GM21447 (cell line): Measurements from ENCODE around the gene LRRC7.

ENCODE experiments used
- ATAC-seq: cut with Tn5 transposase; IDR thresholded peaks from one replicate; pipeline ENCODE4 v1.9.1; 2021; ENCODE audit not compliant: unreplicated experiment

LRRC7 gene

DNA sequence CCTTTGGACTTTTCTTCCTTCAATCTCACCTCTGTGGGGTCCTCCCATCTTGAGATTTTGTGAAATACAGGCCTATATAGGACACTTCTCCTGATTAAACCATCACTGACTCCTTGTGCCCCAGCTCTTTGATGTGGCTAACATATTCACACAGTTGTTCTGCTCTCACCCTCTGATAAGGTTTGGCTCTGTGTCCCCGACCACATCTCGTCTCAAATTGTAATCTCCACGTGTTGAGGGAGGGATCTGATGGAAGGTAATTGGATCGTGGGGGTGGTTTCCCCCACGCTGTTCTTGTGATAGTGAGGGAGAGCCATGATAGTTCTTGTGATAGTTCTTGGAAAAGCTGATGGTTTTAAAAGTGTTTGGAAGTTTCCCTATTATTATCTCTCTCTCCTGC is 19.7 kb downstream of the LRRC7 start:
- no peak for ATAC-seq

DNA sequence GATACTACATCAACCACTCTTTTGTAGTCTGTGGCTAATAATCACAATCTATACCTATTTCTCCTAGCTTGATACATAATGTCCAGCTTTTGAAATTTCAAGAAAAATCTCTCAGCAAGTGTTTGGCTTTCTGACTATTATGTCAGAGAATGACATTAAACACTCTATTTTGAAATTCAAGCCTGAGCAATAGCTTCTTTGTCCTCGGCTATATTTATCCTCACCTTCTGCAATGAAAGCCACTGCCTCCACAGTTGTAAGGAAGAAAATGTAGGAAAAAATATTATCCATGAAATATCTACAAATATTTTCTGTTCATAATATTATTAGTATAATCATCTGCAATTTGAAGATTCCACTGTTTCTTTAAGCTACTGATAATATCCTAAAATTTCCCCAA is 22.1 kb downstream of the LRRC7 start:
- no peak for ATAC-seq

DNA sequence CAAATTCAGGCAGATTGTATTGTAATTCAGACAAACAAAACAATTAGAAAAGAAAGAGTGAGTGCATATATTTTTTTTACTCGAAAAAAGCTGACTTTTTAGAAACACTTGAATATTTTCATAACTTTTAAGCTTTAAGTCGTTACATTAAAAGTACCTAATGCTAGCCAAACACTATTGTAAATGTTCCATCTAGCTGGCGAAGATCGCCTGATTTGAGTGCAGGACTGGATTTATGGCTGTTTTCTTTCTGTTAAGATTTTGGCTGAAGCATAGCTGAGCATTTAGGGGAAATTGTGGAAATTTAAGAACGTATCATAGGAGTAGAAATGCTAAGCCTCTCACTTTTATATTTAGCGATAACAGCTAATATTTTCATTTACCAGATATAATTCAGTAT is 24.6 kb downstream of the LRRC7 start:
- ATAC-seq: no peak

DNA sequence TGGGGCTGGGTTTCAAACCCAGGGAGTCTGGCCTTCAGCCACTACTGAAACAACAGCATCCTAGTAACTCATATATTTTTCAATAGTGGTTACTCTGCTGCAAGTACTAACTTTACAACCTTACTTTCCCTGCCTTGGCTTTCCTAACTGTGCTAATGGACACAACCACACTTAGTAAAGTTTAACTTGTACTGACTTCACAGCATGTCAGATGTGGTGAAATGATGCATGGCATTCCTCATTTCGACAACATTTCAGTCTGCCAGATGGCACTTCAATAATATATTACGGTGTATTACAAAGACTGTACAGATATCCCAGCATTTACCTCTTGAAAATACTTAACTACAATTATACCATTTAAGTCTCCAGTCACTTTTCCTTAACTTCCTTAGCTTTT is 27.8 kb downstream of the LRRC7 start:
- ATAC-seq: no peak

DNA sequence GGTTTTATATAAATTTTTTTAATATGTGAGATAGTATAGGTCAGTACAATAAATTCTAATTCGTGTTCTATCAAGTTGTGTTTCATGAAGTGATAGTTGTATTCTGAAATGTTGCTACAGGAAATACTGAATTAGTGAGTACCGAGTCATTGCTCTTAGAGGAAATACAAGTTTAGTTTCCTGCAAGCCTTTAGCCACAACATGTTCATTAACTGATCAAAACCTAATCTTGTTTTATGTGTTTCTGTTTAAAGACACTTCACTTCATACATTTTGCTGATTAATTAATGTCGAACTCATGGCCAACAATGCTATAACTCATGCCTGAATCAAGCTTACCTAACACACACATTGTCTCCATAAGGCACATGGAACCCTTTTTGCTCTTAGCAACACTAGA is 43.6 kb downstream of the LRRC7 start:
- no peak for ATAC-seq

DNA sequence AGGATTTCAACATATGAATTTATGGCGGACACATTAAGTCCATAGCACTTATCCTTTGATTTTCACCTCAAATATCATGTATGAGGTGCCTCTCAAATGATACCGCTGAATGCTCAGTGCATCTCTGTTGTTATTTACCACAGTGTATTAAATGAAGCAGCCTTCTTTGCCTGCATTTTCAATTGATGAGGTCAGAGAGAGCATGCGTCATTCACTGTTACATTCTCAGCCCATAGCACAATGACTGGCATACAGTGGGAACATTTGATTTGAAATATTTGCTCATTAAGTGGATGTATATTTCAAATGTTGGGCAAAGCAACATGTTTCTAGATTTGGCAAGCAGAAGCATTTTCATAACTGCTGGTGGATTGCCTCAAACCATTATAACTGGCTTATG is 45.7 kb downstream of the LRRC7 start:
- ATAC-seq: no peak

DNA sequence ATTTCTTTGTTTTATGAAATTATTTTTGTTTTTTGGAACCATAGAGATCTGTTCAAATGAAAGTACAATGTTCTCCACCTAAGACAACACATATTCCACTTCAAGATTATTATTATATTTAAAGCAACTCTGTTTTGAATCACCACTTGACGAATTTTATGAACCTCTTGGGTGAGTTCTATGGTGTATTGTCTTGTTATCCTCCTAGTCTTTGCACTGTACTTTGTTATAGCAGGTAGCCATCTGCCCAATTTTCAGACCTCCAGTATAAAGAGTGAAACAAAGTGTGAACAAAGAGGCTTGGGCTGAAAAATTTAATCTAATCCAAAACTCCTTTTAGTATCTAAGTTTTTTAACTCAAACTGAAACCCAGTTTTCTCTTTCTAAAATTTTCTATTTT is 71.0 kb downstream of the LRRC7 start:
- ATAC-seq: no peak

DNA sequence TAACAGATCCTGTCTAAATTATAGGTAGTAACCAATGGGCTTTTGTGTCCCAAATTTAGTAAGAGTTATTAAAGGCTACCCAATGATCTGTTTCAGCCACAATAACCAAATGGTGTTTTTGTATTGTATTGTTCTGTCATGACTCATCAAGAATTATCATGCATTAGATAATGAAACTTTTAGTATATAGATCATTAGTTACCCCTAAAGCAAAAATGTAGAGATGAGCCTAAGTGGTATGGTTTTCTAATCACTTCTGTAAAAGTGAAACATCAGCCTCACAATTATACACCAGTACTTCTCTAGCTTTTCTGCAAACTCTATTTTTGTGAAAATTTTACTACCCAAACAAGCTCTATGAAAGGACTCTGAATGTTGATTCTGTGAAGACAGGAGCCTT is 71.4 kb downstream of the LRRC7 start:
- no peak for ATAC-seq

DNA sequence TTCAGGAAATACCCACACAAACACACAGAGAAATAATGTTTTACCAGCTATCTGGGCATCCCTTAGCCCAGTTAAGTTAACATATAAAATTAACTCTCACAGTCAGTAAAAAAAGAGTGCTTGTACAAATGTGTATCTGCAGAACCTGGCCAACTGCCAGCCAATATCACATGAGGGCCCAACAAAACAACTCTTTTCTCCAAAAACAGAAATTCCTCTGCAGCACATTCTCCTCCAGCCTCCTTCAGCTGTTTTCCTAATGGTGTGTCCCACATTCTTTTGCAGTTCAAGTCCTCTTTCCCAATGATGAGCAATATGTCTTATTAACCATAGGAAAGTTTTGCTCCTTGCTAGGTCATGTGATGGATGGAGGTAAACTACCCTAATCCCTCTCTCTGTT is 75.5 kb downstream of the LRRC7 start:
- no peak for ATAC-seq

DNA sequence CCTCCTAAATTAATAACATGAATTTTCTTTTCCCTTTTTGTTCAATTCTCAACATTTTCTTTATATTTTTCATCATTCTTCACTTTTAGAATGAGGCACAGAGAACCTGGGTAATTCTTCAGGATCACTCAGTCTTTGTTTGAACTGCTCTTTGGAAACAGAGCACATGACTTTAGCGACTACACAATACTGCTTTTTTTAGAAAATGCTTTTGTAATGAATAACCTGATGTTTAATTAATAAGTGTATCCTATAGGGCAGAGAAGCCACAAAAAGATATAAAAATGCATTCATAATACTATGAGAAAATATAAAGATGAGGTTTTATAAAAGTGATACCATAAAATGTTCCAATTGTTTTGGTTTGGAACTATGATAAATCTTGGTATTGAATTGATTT is 77.8 kb downstream of the LRRC7 start:
- ATAC-seq: no peak

DNA sequence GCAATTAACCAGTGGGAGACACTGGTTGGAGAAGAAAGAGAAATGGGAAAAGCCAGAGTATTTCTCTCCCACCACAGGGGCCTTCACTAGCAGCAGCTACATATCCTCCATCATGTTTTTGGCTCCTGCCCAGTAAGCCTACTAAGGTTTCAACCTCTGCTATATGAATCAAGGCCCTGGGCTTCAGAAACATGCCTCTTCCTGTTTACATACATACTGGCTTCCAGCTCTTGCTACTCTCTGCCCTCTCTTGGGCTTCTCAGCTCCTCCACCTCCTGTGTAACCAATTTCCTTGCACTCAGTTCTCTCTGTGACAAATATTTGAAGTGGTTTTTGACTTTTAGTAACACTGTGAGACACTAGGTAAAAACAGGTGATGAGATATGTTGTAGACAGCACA is 80.8 kb downstream of the LRRC7 start:
- no peak for ATAC-seq

DNA sequence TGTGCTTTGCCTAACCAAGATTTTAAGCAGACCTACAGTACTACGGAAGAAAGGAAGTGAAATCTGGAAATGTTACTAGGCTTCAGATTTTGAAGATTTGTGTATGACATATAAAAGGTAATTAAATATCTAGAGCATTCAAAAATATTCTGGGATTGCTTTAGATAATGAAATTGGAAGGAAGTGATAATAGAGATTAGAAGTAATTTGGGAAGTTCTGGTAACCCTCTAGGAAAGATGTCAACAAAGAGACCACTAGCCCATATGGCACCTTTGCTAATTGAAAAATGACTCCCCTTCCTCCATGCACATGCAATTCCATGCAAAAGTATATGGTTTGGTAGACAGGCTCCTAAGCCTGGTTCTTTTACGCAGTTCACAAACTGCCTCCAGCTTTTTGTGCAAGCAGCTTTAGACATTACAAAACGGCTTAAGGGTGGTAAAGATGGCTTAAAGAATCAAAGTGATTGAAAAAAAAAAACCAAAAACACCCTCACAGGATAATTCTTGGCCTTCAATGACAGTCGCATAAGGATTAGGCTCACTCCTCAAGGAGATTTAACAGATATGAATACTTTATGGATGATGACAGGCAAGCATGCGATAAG is 81.8 kb downstream of the LRRC7 start:
- no peak for ATAC-seq

DNA sequence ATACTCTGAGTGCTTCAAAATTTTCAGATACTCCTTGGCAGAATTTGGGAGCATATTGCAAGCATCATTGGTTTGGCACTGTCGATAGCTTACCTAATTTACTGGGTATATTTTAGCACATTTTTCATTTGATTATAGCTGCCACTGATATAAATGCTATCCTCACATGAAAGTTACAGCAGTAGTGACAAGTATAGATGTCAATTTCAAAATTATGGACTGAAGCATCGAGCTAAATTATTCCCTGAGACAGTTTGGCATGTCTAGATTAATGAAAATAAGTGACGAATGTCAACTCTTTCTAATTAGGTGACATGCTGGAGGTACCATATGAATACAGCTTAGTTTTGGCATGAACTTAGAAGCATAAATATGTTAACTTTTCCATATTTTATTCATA is 83.1 kb downstream of the LRRC7 start:
- no peak for ATAC-seq

DNA sequence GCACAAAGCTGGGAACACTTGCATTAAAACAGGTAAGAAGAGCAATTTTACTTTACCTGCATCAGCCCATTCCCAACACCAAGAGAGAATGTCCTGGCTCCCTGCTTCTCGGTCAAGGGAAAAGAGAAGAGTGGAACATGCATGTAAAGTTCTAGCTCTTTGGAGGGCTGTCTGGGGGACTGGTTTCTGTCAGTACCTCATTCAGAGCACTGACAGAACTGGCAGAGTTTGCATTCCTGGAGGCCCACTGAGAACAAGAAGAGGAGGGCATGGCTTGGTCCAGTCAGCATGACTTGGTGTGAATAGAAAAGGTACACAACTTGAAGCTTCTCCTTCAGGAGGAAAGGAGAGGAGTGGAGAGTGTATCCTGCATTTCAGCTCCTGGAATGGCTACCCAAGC is 83.9 kb downstream of the LRRC7 start:
- ATAC-seq: no peak

DNA sequence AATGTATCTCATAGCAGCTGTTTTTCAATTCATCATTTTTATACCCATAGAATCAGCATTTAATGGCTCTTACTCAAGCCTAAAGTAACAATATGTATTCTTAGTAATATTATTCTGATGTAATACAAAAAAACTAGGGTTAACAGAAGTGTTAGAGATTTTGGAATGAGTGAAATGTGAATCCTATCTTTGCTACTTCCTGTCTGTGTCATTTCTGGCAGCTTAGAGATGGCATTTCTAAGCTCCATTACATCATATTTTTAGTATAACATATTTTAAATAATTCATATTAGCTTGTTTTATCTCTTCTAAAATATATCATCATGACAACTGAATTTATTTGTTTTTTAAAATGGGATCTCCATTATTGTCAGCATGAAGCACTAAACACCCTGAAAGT is 90.2 kb downstream of the LRRC7 start:
- ATAC-seq: no peak

DNA sequence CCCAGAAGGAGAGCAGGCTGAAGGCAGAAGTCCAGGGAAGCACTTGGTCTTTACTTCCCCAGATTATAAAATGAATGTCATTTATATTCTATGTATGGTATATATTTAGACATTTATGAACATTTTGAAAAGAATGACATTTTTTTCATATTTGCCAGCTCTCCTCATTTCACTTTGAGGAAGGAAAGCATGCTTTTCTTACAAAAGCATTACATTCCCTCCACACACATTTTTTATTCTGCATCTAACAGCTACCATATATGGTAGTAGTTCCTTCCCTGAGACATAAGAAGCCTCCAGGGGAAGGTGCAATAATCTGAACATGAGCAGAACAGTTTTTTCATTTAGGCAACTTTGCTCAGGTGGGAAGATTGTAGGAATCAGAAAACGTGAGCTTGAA is 94.0 kb downstream of the LRRC7 start:
- no peak for ATAC-seq

DNA sequence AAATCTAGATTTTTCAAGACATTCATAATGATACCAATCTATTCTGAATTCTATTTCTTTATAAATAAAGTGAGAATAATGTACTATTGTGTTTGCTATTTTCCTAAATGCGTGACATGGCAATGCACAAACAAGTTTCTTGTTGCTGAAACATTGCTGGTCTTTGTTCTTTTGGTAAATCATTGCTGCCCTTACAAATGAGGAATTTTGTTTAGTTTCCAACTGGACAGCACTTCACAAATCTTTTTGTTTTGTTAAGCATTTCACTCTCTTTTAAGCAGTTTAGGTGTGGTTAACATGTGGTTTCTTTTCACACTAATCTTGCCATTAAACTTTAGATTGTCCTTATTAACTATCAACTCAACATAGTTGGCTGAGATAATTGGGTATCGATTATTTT is 94.6 kb downstream of the LRRC7 start:
- ATAC-seq: no peak

DNA sequence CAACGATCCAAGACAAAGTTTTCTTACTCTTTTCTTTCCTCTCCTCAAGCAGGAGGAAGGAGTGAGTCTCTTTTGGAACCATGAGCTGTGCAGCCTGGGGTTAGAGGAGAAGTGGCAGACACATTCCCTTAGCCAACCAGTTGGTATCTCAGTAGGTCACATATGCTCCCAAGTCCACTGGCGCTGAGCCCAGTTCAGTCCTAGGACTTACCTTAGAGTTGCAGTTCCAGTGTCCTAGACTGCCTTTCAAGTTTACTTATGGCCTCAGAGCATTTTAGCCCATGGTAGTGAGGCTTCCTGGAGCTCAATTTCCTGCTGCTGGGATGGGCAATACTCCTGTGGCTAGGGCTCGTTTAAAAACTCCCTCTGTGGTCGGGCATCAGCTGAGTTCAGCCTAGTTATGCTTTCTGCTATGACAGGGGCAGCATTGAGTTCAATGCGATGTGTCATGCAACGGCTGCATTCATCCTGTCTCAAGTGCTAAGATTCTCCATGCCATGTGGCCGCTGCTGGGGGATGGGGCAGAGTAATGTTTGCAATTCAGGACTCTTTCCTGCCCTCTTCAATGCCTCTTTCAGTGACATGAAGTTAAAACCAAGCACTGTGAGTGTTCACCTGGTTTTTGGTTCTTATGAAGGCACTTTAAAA is 103.8 kb downstream of the LRRC7 start:
- ATAC-seq: no peak

DNA sequence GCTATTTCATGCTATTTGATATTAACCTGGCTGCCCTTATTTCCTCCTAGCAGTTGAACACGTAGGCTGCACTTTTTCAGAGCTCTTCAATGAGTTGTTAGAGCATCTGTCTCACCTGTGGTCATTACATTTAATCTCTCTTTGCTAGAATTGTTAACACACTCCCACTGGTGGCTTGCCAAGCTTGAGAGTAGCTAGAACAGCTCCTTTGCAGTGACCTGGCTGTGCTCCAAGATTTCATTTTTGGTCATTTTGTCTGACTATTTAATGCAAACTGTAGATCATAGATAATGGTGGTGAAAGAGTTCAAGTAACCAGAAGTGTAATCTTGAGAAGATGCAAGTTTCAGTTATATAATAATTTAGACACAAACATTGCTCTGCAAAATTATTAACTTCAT is 105.6 kb downstream of the LRRC7 start:
- no peak for ATAC-seq

DNA sequence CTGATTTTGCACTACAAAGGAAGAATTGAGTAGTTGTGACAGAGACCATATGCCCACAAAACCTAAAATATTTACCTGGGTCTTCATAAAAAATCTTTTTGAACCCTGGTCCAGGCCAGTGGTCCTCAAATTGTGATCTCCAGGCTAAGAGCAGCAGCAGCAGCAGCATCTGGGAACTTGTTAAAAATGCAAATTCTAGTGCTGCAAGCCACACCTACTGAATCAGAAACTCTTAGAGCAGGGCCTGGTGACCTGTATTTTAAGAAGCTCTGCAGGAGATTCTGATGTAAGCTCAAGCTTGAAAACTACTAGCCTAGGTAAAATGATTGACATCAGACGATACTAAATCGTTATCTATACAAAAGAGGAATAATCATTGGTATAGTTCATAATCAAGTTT is 112.2 kb downstream of the LRRC7 start:
- no peak for ATAC-seq

DNA sequence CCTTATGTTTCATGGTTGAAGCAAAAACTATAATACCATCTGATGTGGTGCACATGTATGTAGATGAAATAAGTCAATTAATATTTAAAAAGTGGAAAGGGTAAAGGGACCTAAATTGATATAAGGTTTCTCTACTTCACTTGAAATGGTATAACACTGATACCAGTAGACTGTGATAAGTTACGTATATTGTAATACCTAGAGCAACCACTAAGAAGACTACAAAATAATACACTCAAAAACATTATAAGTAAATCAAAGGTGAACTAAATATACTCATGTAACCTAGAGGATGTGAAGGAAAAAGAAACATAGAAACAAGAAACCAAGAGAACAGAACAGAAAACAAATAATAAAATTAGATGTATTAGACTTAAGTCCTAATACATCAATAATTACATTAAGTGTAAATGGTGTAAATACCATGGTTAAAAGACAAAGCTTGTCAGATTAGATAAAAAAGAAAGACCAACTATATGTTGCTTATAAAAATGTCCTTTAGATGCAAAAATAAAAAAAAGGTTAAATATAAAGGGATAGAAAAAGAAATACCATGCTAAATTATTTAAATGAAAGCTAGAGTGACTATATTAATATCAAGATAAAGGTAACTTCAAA is 118.8 kb downstream of the LRRC7 start:
- ATAC-seq: no peak

DNA sequence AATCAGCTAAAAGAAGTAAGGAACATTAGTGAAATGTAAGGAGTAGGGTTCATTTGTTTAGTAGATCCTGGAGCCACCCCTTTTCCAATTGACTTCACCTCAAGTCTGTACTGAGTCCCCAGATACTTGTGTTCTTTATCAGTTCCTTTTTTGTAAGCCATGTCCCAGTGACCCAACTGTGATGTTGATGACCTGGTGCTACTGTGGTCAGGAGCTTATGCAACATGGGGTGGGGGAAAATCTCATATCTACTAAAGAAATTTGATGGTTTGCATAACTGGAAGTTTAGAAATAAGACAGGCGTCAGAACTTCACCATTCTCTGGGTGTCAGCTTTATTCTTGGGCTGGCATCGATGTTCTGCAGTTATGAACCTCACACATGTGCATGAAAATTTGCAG is 120.5 kb downstream of the LRRC7 start:
- no peak for ATAC-seq

DNA sequence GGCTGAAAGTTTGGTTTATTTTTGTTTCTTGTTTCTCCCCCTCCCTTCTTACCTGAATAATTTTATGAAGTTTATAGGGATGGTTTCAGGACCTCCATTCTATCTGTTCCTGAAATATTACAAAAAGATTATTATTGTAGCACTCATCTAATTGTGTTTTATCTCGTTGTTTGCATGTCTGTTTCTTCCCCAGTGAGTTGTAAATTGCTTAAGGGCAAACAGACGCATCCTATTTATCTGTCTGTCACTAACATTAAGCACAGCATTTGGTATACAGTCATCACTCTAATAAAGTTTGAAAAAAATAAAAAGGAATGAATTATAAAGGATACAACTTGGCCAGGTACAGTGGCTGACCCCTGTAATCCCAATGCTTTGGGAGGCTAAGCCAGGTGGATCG is 123.5 kb downstream of the LRRC7 start:
- no peak for ATAC-seq
